ENCODE results near the gene CYBC1.

Gene CYBC1

DNA sequence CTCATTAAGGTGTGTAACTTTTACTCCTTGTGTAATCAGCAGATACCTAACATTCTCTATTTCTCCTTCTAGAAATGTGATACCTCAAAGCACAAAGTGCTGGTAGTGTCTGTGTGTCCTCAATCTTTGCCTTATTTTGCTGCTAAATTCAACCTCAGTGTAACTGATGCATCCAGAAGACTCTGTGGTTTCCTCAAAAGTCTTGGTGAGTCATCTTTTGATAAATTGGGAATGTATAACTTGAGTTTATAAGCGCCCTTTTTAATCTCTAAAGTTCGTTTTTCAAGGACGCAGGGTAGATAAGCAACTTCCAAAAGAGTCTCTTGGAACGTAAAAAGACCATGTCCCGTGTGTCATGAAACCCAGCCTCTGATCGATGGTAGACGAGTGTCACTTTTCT lies 18.1 kb upstream of the CYBC1 start:
- DNase-seq (ENCODE audit: extremely low spot score) = no peak
- TF ChIP-seq FOXM1 (IDR thresholded peaks at IDR 0.05; ENCODE audit: borderline replicate concordance) = no peak
- no peak for TF ChIP-seq FOXK2 (IDR thresholded peaks at IDR 0.05)
- CTCF ChIA-PET = no interaction called here
- POLR2A ChIA-PET = no interaction called here

DNA sequence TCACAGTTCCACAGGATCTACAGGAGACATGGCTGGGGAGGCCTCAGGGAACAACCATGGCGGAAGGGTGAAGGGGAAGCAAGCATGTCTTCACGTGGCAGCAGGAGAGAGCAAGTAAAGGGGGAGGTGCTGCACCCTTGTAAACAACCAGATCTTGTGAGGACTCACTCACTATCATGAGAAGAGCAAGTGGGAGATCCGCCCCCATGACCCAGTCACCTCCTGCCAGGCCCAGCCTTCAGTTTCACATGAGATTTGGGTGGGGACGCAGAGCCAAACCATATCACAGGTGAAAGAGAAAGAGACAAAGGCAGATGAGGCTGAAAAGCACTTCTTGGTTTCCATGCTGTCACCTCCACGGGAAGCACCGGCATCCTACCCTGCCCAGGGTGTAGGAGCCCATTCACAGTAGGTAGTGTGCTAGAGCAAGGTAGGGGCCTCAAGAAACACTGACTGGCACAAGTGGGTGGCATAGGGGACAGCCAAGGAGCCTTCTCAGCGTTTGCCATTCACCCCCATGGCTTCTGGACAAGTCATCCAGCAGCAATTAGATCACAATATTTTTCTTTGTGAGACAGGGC lies 14.6 kb upstream of the CYBC1 start:
- no peak for TF ChIP-seq FOXA1 (IDR thresholded peaks at IDR 0.05)
- TF ChIP-seq, protein P1, sequence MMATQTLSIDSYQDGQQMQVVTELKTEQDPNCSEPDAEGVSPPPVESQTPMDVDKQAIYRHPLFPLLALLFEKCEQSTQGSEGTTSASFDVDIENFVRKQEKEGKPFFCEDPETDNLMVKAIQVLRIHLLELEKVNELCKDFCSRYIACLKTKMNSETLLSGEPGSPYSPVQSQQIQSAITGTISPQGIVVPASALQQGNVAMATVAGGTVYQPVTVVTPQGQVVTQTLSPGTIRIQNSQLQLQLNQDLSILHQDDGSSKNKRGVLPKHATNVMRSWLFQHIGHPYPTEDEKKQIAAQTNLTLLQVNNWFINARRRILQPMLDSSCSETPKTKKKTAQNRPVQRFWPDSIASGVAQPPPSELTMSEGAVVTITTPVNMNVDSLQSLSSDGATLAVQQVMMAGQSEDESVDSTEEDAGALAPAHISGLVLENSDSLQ (IDR thresholded peaks at IDR 0.05) = no peak
- no peak for TF ChIP-seq SP1 (IDR thresholded peaks at IDR 0.05)
- no peak for TF ChIP-seq ZNF384 (IDR thresholded peaks at IDR 0.05)
- TF ChIP-seq TARDBP (IDR thresholded peaks at IDR 0.05) = no peak
- TF ChIP-seq L3MBTL2 (conservative IDR thresholded peaks at IDR 0.05) = no peak
- TF ChIP-seq CTBP1 (IDR thresholded peaks at IDR 0.05; ENCODE audit: borderline replicate concordance) = no peak
- no peak for TF ChIP-seq FOXK2 (IDR thresholded peaks at IDR 0.05)
- no peak for TF ChIP-seq NFRKB (IDR thresholded peaks at IDR 0.05)
- no peak for TF ChIP-seq ELF4 (IDR thresholded peaks at IDR 0.05)
- no peak for TF ChIP-seq HDGF (IDR thresholded peaks at IDR 0.05; ENCODE audit: borderline replicate concordance)
- POLR2A ChIA-PET = interaction anchor here (1.2 kb wide), 1 partner anchor 31 kb away, joined by 3 read pairs; no protein-coding TSS in a partner anchor
- CTCF ChIA-PET = no interaction called here
- no peak for DNase-seq (ENCODE audit: extremely low spot score)

DNA sequence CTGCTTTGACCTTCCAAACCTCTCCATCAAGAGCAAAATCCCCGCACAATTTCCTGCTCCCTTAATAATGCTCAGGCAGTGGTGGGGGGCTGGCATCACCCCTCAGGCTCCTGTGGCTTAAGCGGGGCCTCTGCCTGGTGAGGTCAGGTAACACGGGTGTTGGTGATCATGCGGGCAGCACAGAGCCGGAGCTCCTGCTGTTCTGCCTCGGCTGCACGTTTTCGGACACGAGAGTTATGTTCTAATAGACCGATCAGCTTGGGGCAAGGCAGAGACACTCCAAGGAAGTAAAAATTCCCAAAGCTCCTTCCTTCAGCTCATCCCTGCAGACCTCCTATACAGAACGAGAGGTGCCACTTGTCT lies 14.0 kb upstream of the CYBC1 start:
- POLR2A ChIA-PET = interaction anchor here (1.0 to 1.2 kb wide), 2 partner anchors 9 to 32 kb away, joined by 3 read pairs; no protein-coding TSS in a partner anchor
- CTCF ChIA-PET = no interaction called here
- TF ChIP-seq, protein P1 (IDR thresholded peaks at IDR 0.05) = no peak
- TF ChIP-seq FOXK2 (IDR thresholded peaks at IDR 0.05) = no peak
- no peak for TF ChIP-seq BHLHE40 (IDR thresholded peaks at IDR 0.05; ENCODE audit: borderline replicate concordance)
- TF ChIP-seq FOXM1 (IDR thresholded peaks at IDR 0.05; ENCODE audit: borderline replicate concordance) = no peak
- no peak for TF ChIP-seq SUZ12 (IDR thresholded peaks at IDR 0.05)
- no peak for TF ChIP-seq ZNF384 (IDR thresholded peaks at IDR 0.05)
- no peak for TF ChIP-seq SP1 (IDR thresholded peaks at IDR 0.05)
- no peak for TF ChIP-seq TARDBP (IDR thresholded peaks at IDR 0.05)
- no peak for TF ChIP-seq LEF1 (IDR thresholded peaks at IDR 0.05; ENCODE audit: borderline replicate concordance)
- TF ChIP-seq L3MBTL2 (conservative IDR thresholded peaks at IDR 0.05) = no peak
- no peak for TF ChIP-seq FOXA1 (IDR thresholded peaks at IDR 0.05)
- no peak for TF ChIP-seq NFRKB (IDR thresholded peaks at IDR 0.05)
- TF ChIP-seq ARNT (IDR thresholded peaks at IDR 0.05) = no peak
- no peak for DNase-seq (ENCODE audit: extremely low spot score)

DNA sequence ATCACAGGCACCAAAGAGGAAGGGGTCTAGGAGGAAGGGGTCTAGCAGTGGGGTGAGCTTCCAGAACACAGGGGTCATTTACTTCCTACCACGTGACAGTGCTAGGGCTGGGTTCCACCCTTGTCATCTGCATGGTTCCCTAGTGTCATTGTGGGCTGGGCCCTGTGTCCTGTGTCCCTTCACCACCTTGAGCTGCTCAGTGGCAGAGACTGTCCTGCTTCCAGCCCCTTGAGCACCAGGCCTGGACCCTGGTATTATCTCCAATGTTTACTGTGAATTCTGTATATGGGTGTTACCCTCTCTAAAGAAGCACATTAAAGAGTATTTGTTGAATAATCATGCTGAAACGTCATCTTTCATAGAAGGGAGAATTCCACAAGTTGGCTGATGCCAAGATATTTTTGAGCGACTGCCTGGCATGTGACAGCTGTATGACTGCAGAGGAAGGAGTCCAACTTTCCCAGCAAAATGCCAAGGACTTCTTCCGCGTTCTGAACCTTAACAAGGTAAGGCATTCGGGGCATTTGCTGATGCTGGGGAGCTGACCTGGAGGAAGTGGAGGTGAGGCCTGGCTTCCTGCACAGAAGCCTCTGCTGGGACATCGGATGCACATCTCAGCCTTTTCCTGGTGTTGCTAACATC lies 13.5 kb upstream of the CYBC1 start:
- POLR2A ChIA-PET = interaction anchor here (1.0 to 1.6 kb wide), 3 partner anchors 9 to 32 kb away, joined by 3 read pairs; no protein-coding TSS in a partner anchor
- no peak for DNase-seq (ENCODE audit: extremely low spot score)
- no peak for TF ChIP-seq LEF1 (IDR thresholded peaks at IDR 0.05; ENCODE audit: borderline replicate concordance)
- TF ChIP-seq BHLHE40 (IDR thresholded peaks at IDR 0.05; ENCODE audit: borderline replicate concordance) = no peak
- TF ChIP-seq, protein P1 (IDR thresholded peaks at IDR 0.05) = no peak
- TF ChIP-seq ZNF384 (IDR thresholded peaks at IDR 0.05) = no peak
- TF ChIP-seq FOXA1 (IDR thresholded peaks at IDR 0.05) = no peak
- TF ChIP-seq ARNT (IDR thresholded peaks at IDR 0.05) = no peak
- TF ChIP-seq SUZ12 (IDR thresholded peaks at IDR 0.05) = no peak
- TF ChIP-seq L3MBTL2 (conservative IDR thresholded peaks at IDR 0.05) = no peak
- TF ChIP-seq HDGF (IDR thresholded peaks at IDR 0.05; ENCODE audit: borderline replicate concordance) = no peak
- TF ChIP-seq SP1 (IDR thresholded peaks at IDR 0.05) = no peak
- CTCF ChIA-PET = no interaction called here

DNA sequence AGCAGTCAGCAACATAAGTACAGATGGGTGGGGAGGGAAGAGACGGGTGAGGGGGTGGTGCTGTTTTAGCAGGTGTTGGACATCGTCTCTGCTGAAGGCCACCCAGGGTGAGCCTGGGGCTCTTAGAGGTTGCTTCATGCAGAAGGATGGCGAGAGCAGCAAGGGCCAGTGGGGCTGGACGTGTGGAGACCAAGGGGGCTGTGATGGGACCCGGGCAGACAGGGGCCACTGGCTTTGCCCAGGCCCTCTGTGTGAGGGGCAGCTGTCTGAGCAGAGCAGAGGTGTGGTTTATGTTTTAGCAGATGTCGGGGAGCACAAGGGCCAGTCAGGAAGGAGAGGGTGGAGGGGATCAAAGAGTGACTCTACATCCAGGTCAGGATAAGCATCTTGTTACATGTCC lies 12.8 kb upstream of the CYBC1 start:
- ChIA-PET POLR2A (interaction anchor here (1.6 kb wide), 1 partner anchor 11 kb away, joined by 3 read pairs; no protein-coding TSS in a partner anchor), CTCF (no interaction called here)
- DNase-seq (ENCODE audit: extremely low spot score) = no peak
- no peak for TF ChIP-seq ELF4 (IDR thresholded peaks at IDR 0.05)
- TF ChIP-seq, protein P1 (IDR thresholded peaks at IDR 0.05) = no peak
- TF ChIP-seq TARDBP (IDR thresholded peaks at IDR 0.05) = no peak
- no peak for TF ChIP-seq SUZ12 (IDR thresholded peaks at IDR 0.05)
- TF ChIP-seq L3MBTL2 (conservative IDR thresholded peaks at IDR 0.05) = no peak
- TF ChIP-seq BHLHE40 (IDR thresholded peaks at IDR 0.05; ENCODE audit: borderline replicate concordance) = no peak
- TF ChIP-seq CTBP1 (IDR thresholded peaks at IDR 0.05; ENCODE audit: borderline replicate concordance) = no peak
- no peak for TF ChIP-seq NFRKB (IDR thresholded peaks at IDR 0.05)
- no peak for TF ChIP-seq ARNT (IDR thresholded peaks at IDR 0.05)
- no peak for TF ChIP-seq FOXM1 (IDR thresholded peaks at IDR 0.05; ENCODE audit: borderline replicate concordance)
- TF ChIP-seq SP1 (IDR thresholded peaks at IDR 0.05) = no peak
- no peak for TF ChIP-seq ZNF384 (IDR thresholded peaks at IDR 0.05)
- no peak for TF ChIP-seq FOXK2 (IDR thresholded peaks at IDR 0.05)
- TF ChIP-seq LEF1 (IDR thresholded peaks at IDR 0.05; ENCODE audit: borderline replicate concordance) = no peak
- TF ChIP-seq FOXA1 (IDR thresholded peaks at IDR 0.05) = no peak
- TF ChIP-seq HDGF (IDR thresholded peaks at IDR 0.05; ENCODE audit: borderline replicate concordance) = no peak

Data from HEK293T (cell line).